ENCODE data around the gene FGFRL1.

- TF ChIP-seq, protein P1, sequence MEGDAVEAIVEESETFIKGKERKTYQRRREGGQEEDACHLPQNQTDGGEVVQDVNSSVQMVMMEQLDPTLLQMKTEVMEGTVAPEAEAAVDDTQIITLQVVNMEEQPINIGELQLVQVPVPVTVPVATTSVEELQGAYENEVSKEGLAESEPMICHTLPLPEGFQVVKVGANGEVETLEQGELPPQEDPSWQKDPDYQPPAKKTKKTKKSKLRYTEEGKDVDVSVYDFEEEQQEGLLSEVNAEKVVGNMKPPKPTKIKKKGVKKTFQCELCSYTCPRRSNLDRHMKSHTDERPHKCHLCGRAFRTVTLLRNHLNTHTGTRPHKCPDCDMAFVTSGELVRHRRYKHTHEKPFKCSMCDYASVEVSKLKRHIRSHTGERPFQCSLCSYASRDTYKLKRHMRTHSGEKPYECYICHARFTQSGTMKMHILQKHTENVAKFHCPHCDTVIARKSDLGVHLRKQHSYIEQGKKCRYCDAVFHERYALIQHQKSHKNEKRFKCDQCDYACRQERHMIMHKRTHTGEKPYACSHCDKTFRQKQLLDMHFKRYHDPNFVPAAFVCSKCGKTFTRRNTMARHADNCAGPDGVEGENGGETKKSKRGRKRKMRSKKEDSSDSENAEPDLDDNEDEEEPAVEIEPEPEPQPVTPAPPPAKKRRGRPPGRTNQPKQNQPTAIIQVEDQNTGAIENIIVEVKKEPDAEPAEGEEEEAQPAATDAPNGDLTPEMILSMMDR (IDR thresholded peaks at IDR 0.05): no peak
- no peak for TF ChIP-seq ZFX (IDR thresholded peaks at IDR 0.05; ENCODE audit: borderline replicate concordance)
Measured at GRCh38 chr4:982814-983213, 28.6 kb upstream of the FGFRL1 start.
